Hippocampal formation (tissue), 2 donors: ENCODE data around the gene LRP5.
"Not testable (repeated sequence)": the region's sequence is repeated elsewhere in the genome, so short reads cannot be mapped to it uniquely, and the experiment has no call there.

Experiments used
- DNase-seq, 2 donors: peaks; one replicate each; lab custom pipeline; 2025; lab: John Stamatoyannopoulos, UW

LRP5 gene

DNA sequence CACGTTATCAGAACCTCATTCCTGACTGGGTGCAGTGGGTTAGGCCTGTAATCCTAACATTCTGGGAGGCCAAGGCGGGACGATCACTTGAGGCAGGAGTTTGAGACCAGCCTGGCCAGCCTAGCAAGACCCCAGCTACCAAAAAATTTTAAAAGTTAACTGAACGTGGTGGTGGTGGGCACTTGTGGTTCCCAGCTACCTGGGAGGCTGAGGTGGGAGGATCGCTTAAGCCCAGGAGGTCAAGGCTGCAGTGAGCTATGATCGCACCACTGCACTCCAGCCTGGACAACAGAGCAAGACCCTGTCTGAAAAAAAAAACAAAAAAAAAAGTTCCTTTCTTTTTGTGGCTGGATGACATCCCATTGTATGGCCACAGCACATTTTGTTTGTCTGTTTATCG lies 80.4 kb downstream of the LRP5 start:
- DNase-seq = no peak

- DNase-seq = no peak
Measured at GRCh38 chr11:68396516-68396915, 84.1 kb downstream of the LRP5 start.

- no peak for DNase-seq
Measured at GRCh38 chr11:68397256-68397655, 84.9 kb downstream of the LRP5 start.

- no peak for DNase-seq
Measured at GRCh38 chr11:68398995-68399851, 86.8 kb downstream of the LRP5 start.

GRCh38 chr11:68399916-68400315 lies 87.5 kb downstream of the LRP5 start:
- DNase-seq = no peak

DNA sequence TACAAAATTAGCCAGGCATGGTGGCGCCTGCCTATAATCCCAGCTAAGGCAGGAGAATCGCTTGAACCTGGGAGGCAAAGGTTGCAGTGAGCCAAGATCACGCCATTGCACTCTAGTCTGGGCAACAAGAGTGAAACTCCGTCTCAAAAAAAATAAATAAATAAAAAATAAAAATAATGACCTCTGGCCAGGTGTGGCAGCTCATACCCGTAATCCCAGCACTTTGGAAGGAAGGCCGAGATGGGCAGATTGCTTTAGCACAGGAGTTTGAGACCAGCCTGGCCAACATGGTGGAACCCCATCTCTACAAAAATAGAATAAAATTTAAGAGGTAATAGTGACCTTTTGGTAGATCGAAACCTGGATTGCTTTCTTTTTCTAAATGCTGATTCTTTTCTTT lies 88.2 kb downstream of the LRP5 start:
- not testable (repeated sequence) for DNase-seq

DNA sequence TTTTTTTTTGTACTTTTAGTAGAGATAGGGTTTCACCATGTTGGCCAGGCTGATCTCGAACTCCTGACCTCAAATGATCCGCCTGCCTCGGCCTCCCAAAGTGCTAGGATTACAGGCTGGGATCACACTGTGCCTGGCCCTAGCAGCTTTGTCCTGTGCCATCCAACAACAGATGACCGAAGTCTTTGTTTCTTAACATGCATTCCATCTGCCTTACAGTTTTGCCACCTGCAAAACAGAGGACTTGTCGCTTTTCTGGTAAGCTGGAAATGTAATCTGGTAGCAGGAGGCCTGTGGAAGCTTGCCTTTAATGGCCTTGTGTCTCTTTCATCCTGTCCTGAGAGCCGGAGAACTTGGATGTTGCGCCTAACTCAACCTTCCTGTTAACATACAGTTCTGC lies 89.5 kb downstream of the LRP5 start:
- no peak for DNase-seq

GRCh38 chr11:68402355-68403031 lies 90.1 kb downstream of the LRP5 start:
- no peak for DNase-seq

GRCh38 chr11:68403424-68403823 lies 91.0 kb downstream of the LRP5 start:
- DNase-seq = no peak

GRCh38 chr11:68403831-68404230 lies 91.4 kb downstream of the LRP5 start:
- DNase-seq = no peak

GRCh38 chr11:68406324-68407313 lies 94.2 kb downstream of the LRP5 start:
- DNase-seq = no peak

DNA sequence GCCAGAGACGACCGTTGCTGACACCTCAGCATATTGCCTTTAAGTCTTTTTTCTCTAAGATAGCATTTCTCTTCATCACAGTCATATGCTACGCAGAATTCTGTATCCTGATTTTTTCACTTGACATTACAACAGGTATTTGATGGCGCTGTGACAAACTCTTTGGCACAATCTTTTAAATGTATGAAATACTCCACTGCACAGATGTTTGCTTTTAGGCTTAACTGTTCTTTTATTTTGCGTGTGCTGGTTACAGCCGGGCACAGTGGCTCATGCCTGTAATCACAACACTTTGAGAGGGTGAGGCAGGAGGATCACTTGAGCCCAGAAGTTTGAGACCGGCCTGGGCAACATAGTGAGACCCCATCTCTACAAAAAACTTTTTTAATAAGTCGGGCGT lies 96.1 kb downstream of the LRP5 start:
- no peak for DNase-seq

GRCh38 chr11:68409748-68410344 lies 97.5 kb downstream of the LRP5 start:
- DNase-seq = no peak

DNA sequence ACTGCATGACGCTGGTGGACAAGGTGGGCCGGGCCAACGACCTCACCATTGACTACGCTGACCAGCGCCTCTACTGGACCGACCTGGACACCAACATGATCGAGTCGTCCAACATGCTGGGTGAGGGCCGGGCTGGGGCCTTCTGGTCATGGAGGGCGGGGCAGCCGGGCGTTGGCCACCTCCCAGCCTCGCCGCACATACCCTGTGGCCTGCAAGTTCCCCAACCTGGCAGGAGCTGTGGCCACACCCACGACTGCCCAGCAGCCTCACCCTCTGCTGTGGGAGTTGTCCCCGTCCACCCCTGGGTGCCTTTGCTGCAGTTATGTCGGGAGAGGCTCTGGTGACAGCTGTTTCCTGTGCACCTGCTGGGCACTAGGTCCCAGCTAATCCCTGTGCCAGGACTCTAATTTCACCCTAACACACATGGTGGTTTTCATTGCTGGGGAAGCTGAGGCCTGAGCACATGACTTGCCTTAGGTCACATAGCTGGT lies 99.2 kb downstream of the LRP5 start:
- DNase-seq = no peak

GRCh38 chr11:68412593-68413475 lies 100.4 kb downstream of the LRP5 start:
- DNase-seq = no peak

GRCh38 chr11:68413591-68413999 lies 101.2 kb downstream of the LRP5 start:
- DNase-seq = no peak

DNA sequence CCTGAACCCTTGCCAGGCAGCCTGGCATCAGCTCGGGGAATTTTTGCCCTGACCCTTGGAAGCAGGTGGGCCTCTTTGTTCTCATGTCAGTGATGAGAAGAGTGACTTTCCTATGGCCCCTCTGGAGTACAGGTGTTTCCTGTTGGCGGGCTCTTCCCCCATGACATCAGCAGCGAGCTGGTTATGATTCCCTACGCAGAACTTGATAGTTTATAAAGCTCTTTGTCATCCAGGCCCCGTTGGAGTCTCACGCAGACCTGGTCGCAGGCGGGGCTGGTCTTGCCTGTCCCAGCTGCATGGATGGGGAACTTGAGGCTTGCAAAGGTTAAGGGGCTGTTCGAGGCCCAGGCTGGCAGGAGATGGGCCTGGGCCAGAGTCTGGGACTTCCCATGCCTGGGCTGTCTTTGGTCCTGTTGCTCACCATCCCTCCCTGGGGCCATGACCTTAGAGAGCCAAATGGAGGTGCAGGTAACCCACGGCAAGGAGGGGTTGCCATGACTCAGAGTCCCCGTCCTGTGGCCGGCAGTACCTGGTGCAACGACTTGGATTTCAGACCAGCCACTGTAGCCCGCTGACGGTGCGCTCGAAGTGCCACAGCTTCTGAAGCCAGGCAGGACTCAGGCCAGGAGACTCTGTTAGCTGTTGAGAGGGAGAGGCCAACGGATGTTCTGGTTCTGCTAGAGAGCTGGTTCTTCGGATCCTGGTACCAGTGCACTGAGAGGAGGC lies 102.3 kb downstream of the LRP5 start:
- DNase-seq = no peak

GRCh38 chr11:68416070-68416578 lies 103.7 kb downstream of the LRP5 start:
- DNase-seq = no peak

DNA sequence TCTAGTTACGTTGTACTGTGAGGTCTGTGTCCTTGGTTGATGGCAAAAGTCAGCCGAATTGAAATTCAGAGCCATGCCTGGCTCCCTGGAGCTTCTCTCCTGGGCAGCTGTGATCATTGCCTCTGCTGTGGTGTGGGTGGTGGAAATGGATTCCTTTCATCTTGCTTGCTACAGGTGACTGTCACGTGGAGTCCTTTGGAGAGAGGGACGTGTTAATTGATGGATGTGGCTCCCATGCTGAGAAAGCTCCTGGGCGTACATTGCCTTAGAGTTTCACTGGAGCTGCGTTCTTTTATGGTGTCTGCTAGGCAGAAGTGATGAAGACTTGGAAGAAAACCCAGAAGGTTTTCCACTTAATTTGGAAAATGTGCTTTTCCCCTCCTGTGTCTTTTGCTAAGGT lies 106.3 kb downstream of the LRP5 start:
- no peak for DNase-seq

DNA sequence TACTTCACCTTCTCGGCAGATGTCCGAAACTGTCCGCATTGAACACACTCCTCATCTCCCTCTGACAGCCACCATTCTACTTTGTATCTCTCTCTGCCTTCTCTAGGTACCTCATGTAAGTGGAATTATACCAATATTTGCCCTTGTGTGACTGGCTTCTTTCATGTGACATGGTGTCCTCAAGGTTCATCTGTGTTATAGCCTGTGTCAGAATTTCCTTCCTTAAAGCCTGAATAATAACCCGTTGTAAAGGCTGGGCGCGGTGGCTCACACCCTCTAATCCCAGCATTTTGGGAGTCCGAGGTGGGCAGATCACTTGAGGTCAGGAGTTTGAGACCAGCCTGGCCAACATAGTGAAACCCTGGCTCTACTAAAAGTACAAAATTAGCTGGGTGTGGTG lies 107.8 kb downstream of the LRP5 start:
- no peak for DNase-seq
